Common myeloid progenitor, CD34-positive (primary cell): Measurements from ENCODE around the gene EPN1.

Experiments
- CTCF ChIA-PET: fragments of 350-600 bp; sonication (Branson Sonifier 250); formaldehyde crosslinking; loops from one replicate; lab custom pipeline; 2021; ENCODE audit warnings: antibody characterized with exemption; lab: Charles Lee
- POLR2A ChIA-PET: fragments of 350-600 bp; sonication (Branson Sonifier 250); formaldehyde crosslinking; loops from one replicate; lab custom pipeline; 2021; ENCODE audit warnings: antibody characterized with exemption; lab: Charles Lee
- DNase-seq, 3 donors: peaks; one replicate each; pipeline versions ENCODE4 v3.0.0 to v3.0.0-alpha.2; 2013
- H3K27ac ChIP-seq, 2 experiments: 1 replicate in 1 of 2; 2 replicates in 1 of 2; pipeline ENCODE4 v1.7.0; 2013; ENCODE audit warnings: inconsistent platforms in 2 of 2, low read length in 2 of 2, mild to moderate bottlenecking in 2 of 2, low read depth in 1 of 2, moderate library complexity in 1 of 2; ENCODE audit not compliant: severe bottlenecking in 2 of 2, insufficient read depth in 1 of 2, poor library complexity in 1 of 2
- H3K27me3 ChIP-seq, 5 experiments: replicated peaks in 2 of 5; 1 replicate in 3 of 5; 2 replicates in 2 of 5; pipeline versions ENCODE4 v1.6.1 to v1.7.0; 2013; ENCODE audit warnings: low read length in 4 of 5, mild to moderate bottlenecking in 2 of 5, moderate library complexity in 2 of 5, inconsistent platforms in 1 of 5; ENCODE audit not compliant: insufficient read depth in 5 of 5, control insufficient read depth in 4 of 5
- H3K36me3 ChIP-seq, 4 experiments: 1 replicate in 2 of 4; 2 replicates in 2 of 4; pipeline versions ENCODE4 v1.6.1 to v1.7.0; 2013; ENCODE audit warnings: low read length in 3 of 4, control low read depth in 1 of 4, mild to moderate bottlenecking in 1 of 4; ENCODE audit not compliant: control insufficient read depth in 4 of 4, insufficient read depth in 4 of 4
- H3K4me1 ChIP-seq, 4 experiments: 1 replicate in 3 of 4; 2 replicates in 1 of 4; pipeline versions ENCODE4 v1.6.1 to v1.7.1; 2013; ENCODE audit warnings: low read length in 3 of 4, mild to moderate bottlenecking in 3 of 4, control low read depth in 1 of 4, inconsistent platforms in 1 of 4, moderate library complexity in 1 of 4; ENCODE audit not compliant: control insufficient read depth in 4 of 4, insufficient read depth in 4 of 4; ENCODE audit errors: control extremely low read depth in 1 of 4
- H3K4me3 ChIP-seq, 7 experiments: 1 replicate in 4 of 7; 2 replicates in 3 of 7; pipeline versions ENCODE4 v1.5.1 to v1.7.0; 2013; ENCODE audit warnings: mild to moderate bottlenecking in 7 of 7, low read length in 6 of 7, moderate library complexity in 6 of 7, inconsistent platforms in 2 of 7, low read depth in 2 of 7, control low read depth in 1 of 7; ENCODE audit not compliant: insufficient read depth in 4 of 7, control insufficient read depth in 1 of 7; ENCODE audit errors: extremely low read depth in 1 of 7
- H3K9me3 ChIP-seq, 5 experiments: 1 replicate in 4 of 5; 2 replicates in 1 of 5; pipeline versions ENCODE4 v1.6.1 to v1.7.1; 2013; ENCODE audit warnings: low read length in 4 of 5, mild to moderate bottlenecking in 2 of 5, inconsistent platforms in 1 of 5, low read depth in 1 of 5, moderate library complexity in 1 of 5; ENCODE audit not compliant: control insufficient read depth in 4 of 5, insufficient read depth in 2 of 5; ENCODE audit errors: control extremely low read depth in 1 of 5
- WGBS: methylation state at CpG from one replicate; pipeline ENCODE4 v1.1.5; 2013; ENCODE audit not compliant: insufficient coverage; 5-methylcytosine and 5-hydroxymethylcytosine counted together

Gene EPN1

GRCh38 chr19:55660404-55660803 is 14.6 kb upstream of the EPN1 start:
- no peaks in the 10 kb centered on the region for H3K9me3 ChIP-seq
- H3K36me3 ChIP-seq, result peaks cover 15 to 85% (median 55%) of the 10 kb centered on the region in 4 experiments
- no peak overlapping the region for H3K4me3 ChIP-seq
- 97% methylated on average over 5 of the region's 12 CpGs for WGBS
- H3K27ac ChIP-seq, result peak overlapping the region in 1 of 2 experiments; percentile 69
- no peak for DNase-seq
- H3K27me3 ChIP-seq, result no peaks in the 10 kb centered on the region
- ChIA-PET CTCF (no interaction called here), POLR2A (no interaction called here)
- H3K4me1 ChIP-seq, result peaks cover 18 to 44% (median 34%) of the 10 kb centered on the region in 4 experiments

- CTCF ChIA-PET, result no interaction called here
- 95% methylated on average over 12 of the region's 16 CpGs for WGBS
- Histone ChIP-seq H3K27ac (no peak overlapping the region), H3K36me3 (peaks cover 15 to 86% (median 58%) of the 10 kb centered on the region in 4 experiments), H3K9me3 (no peaks in the 10 kb centered on the region), H3K4me3 (no peak overlapping the region), H3K4me1 (peaks cover 14 to 40% (median 29%) of the 10 kb centered on the region in 4 experiments), H3K27me3 (no peaks in the 10 kb centered on the region)
- no peak for DNase-seq
- POLR2A ChIA-PET, result no interaction called here
Observed at GRCh38 chr19:55660991-55661390, 14.0 kb upstream of the EPN1 start.

- Histone ChIP-seq H3K27me3 (no peaks in the 10 kb centered on the region), H3K9me3 (no peaks in the 10 kb centered on the region), H3K36me3 (peaks cover 15 to 90% (median 63%) of the 10 kb centered on the region in 4 experiments), H3K4me1 (peaks cover 6 to 32% (median 21%) of the 10 kb centered on the region in 4 experiments), H3K4me3 (no peak overlapping the region), H3K27ac (no peak overlapping the region)
- POLR2A ChIA-PET, result no interaction called here
- DNase-seq, result no peak
- CTCF ChIA-PET, result no interaction called here
- WGBS, result 75% methylated on average over 7 of the region's 7 CpGs
Observed at GRCh38 chr19:55661826-55662225, 13.2 kb upstream of the EPN1 start.

- CTCF ChIA-PET, result interaction anchor here (1.2 to 1.4 kb wide), 2 partner anchors 9 to 11 kb away, joined by 4 read pairs; no protein-coding TSS in a partner anchor
- H3K4me1 ChIP-seq, result peaks cover 0 to 10% (median 3%) of the 10 kb centered on the region in 4 experiments
- no peaks in the 10 kb centered on the region for H3K27me3 ChIP-seq
- peaks cover 14 to 93% (median 72%) of the 10 kb centered on the region in 4 experiments for H3K36me3 ChIP-seq
- H3K4me3 ChIP-seq, result no peak overlapping the region
- DNase-seq, result no peak
- no peaks in the 10 kb centered on the region for H3K9me3 ChIP-seq
- 97% methylated on average over 19 of the region's 20 CpGs for WGBS
- no peak overlapping the region for H3K27ac ChIP-seq
- POLR2A ChIA-PET, result no interaction called here
Observed at GRCh38 chr19:55663846-55664536, 11.0 kb upstream of the EPN1 start.

- no peaks in the 10 kb centered on the region for H3K27me3 ChIP-seq
- no peak overlapping the region for H3K27ac ChIP-seq
- H3K36me3 ChIP-seq, result peaks cover 22 to 92% (median 72%) of the 10 kb centered on the region in 4 experiments
- H3K4me3 ChIP-seq, result no peak overlapping the region
- WGBS, result 96% methylated on average over 10 of the region's 12 CpGs
- ChIA-PET POLR2A (no interaction called here), CTCF (interaction anchor here (1.0 kb wide), 1 partner anchor 10 kb away, joined by 3 read pairs; no protein-coding TSS in a partner anchor)
- H3K9me3 ChIP-seq, result no peaks in the 10 kb centered on the region
- peaks cover 0 to 1% (median 0%) of the 10 kb centered on the region in 4 experiments for H3K4me1 ChIP-seq
- DNase-seq, result no peak
Observed at GRCh38 chr19:55666343-55667005, 8.6 kb upstream of the EPN1 start.

- Histone ChIP-seq H3K27me3 (no peaks in the 10 kb centered on the region), H3K36me3 (peaks cover 22 to 89% (median 67%) of the 10 kb centered on the region in 4 experiments), H3K27ac (no peak overlapping the region), H3K4me1 (peaks cover 0 to 1% (median 0%) of the 10 kb centered on the region in 4 experiments), H3K9me3 (no peaks in the 10 kb centered on the region), H3K4me3 (no peak overlapping the region)
- DNase-seq, result no peak
- ChIA-PET POLR2A (no interaction called here), CTCF (interaction anchor here (1.0 kb wide), 1 partner anchor 9 kb away, joined by 3 read pairs; no protein-coding TSS in a partner anchor)
- 100% methylated on average over 2 of the region's 4 CpGs for WGBS
Observed at GRCh38 chr19:55667006-55667381, 8.0 kb upstream of the EPN1 start.

GRCh38 chr19:55667511-55667910 is 7.5 kb upstream of the EPN1 start:
- H3K4me3 ChIP-seq, result no peak overlapping the region
- H3K36me3 ChIP-seq, result peaks cover 22 to 90% (median 66%) of the 10 kb centered on the region in 4 experiments
- no peak overlapping the region for H3K27ac ChIP-seq
- H3K27me3 ChIP-seq, result no peaks in the 10 kb centered on the region
- WGBS, result 98% methylated on average over 12 of the region's 12 CpGs
- H3K9me3 ChIP-seq, result no peaks in the 10 kb centered on the region
- DNase-seq, result no peak
- ChIA-PET POLR2A (no interaction called here), CTCF (interaction anchor here (1.0 to 1.8 kb wide), 2 partner anchors 9 to 35 kb away, joined by 3 to 4 read pairs; no protein-coding TSS in a partner anchor)
- peaks cover 0 to 1% (median 0%) of the 10 kb centered on the region in 4 experiments for H3K4me1 ChIP-seq
